Activated T-cell treated with anti-CD3 and anti-CD28 coated beads, Interleukin-2, amount 50 U/mL, for 4 hours (primary cell): ENCODE results near the gene ALG9. TPM values are rescaled to one million over a fixed set of nuclear protein-coding genes. Genes with fewer than 3 reads are reported as not detected.

Source experiments
- ATAC-seq, 2 donors: fragments of 200-7000 bp; cut with Tn5 transposase; one replicate each; pipeline ENCODE4 v1.10.0; 2021
- DNase-seq: peaks from one replicate; pipeline ENCODE4 v3.0.0-alpha.2; 2020
- H3K27me3 Mint-ChIP-seq: one replicate; pipeline ENCODE4 v1.8.0; 2021; ENCODE audit warnings: low read depth, mixed read lengths
- H3K36me3 Mint-ChIP-seq: one replicate; pipeline ENCODE4 v1.8.0; 2022; ENCODE audit warnings: mixed read lengths; ENCODE audit not compliant: insufficient read depth
- H3K4me1 Mint-ChIP-seq: one replicate; pipeline ENCODE4 v1.8.0; 2021; ENCODE audit warnings: low read depth, mixed read lengths
- H3K4me3 Mint-ChIP-seq: one replicate; pipeline ENCODE4 v1.8.0; 2021; ENCODE audit warnings: mild to moderate bottlenecking, moderate library complexity, mixed read lengths
- H3K9me3 Mint-ChIP-seq: one replicate; pipeline ENCODE4 v1.8.0; 2021; ENCODE audit warnings: mixed read lengths
- total RNA-seq, 3 donors: library from RNA; stranded (reverse); gene quantifications; one replicate each; pipeline ENCODE4 v1.2.1, GENCODE V29; 2021

The ALG9 gene
- 10 to 100 TPM; 22.9 to 24.2 (median 23.8) TPM for total RNA-seq

DNA sequence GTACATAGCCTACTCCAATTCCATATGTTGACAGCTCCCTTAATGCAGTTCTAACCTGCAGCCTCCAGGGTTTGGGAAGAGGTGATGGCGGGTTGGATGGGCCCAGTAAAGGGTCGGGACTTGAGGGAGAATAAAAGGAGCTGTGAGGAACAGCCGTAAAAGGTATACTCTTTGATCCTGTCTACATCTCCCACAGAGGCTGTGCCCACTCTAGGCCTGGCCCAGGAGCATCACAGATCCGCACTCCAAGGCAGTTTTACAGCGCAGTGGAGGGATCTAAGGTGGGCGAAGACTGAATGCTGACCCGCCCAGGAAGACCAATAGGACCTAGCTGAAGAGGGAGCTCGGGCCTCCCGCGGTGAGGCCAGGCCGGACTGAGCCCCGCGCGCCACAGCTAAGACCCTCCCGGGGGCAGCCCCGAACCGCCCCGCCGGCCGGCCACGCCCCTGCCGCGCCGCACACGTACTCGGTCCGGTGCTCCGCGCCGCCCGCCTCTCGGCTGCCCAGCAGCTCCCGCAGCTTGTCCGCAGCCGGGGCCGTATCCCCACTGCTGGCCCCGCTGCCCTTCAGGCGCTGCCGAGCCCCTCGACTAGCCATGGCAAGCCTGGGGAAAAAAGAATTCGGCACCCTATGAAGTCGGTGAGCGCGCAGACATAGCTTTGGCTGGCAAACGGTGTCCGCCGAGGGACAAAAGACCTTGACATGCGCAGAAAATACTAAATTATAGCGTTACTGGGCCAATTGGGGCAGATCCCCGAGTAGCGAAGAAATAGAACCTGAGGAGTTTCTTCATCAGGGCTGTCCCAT, at the start of gene ALG9:
ALG9 (minus strand) TSS at position 696 of the 807 bp plus-strand sequence; CDS start at position 597, 99 bp downstream.
- ATAC-seq (peak; percentile 95 to 97), DNase-seq (peak; percentile 88)
- peak within 1 kb of the TSS; percentile 94 for H3K4me3 Mint-ChIP-seq
- H3K27me3 Mint-ChIP-seq: no peaks in the 10 kb centered on the region
- peaks cover 20% of the 10 kb centered on the region for H3K4me1 Mint-ChIP-seq
- peaks cover 26% of the 10 kb centered on the region for H3K36me3 Mint-ChIP-seq
- no peaks in the 10 kb centered on the region for H3K9me3 Mint-ChIP-seq

DNA sequence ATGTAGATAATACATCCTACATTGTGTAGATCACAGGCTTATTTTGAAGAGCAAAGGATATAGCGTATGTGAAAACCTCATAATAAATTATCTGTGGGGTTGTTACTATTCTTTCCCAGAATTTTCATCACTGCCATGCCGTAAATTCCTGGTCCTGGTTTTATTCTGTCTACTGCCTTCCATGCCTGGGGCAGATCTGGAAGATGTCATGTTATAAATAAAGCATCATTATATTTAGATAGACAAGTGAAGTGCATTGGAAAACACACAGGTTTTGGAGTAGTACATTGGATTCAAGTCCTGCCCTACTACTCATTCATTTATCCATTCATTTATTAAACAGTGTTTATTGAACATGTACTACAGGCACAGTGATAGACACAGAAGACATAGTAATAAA, 49.5 kb upstream of the ALG9 start:
- Mint-ChIP-seq H3K36me3 (no peaks in the 10 kb centered on the region), H3K4me1 (no peaks in the 10 kb centered on the region), H3K27me3 (peaks cover 29% of the 10 kb centered on the region), H3K4me3 (no peak overlapping the region), H3K9me3 (no peaks in the 10 kb centered on the region)
- no peak for DNase-seq
- no peak for ATAC-seq

DNA sequence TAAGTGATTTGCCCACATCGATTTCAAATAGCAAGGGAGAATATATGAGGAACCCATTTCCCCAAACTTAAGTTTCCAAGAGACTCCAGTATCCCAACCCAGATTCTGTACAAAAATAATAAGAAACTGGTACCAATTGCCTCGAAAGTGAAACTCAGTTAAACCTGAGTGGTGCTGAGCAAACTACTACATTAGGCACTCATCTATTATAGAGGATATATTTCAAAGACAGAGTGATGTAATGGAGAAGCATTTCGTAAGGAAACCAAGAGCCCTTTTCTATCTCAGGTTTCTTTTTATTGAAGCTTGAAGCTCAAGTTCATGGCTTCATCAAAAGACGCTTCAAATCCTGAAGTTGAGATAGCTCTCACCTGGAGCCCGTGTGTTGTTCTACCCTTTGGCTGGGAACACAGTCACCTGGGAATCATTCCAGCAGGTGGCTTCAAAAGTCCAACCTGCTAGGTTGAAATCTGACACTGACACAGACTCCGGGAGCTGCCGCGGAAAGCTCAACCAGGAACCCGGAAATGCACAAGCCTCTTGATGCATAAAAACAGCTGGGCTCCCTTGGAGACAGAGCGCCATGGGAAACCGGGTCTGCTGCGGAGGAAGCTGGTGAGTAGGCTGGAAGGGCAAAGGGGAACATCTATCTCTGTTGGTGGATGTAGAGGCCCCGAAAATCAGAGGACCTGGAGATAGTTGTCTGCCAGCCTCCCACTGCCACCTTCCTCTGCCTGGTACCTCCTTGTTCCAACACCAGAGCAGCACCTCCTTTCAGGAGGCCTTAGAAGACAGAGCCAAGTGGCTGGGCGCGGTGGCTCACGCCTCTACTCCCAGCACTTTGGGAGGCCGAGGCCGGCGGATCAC, 47.2 kb upstream of the ALG9 start, which contains the start of gene C11orf52:
C11orf52 (plus strand) TSS at position 524 of the 867 bp plus-strand sequence; CDS start at position 584, 60 bp downstream.
- no peaks in the 10 kb centered on the region for H3K9me3 Mint-ChIP-seq
- H3K27me3 Mint-ChIP-seq: peaks cover 46% of the 10 kb centered on the region
- H3K4me3 Mint-ChIP-seq: no peak within 1 kb of the TSS
- no peak for DNase-seq
- no peaks in the 10 kb centered on the region for H3K4me1 Mint-ChIP-seq
- ATAC-seq: no peak
- no peaks in the 10 kb centered on the region for H3K36me3 Mint-ChIP-seq

DNA sequence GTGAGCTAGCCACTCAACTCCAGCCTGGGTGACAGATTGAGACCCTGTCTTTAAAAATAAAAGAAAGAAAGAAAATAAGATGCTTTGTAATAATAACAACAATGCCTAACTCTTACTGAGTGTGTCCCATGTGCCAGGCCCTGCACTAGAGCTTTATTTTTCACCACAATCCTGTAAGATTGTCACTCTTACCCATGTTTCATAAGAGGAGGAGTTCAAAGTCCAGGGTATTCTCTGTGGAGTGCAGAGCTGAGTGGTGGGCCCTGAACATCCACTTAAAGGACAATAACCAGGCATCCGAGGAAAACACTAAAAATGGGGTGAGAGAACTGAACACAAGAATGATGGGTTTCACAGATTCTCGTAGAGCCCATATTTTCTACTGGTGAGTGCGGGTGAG, 46.4 kb upstream of the ALG9 start:
- Mint-ChIP-seq H3K36me3 (no peaks in the 10 kb centered on the region), H3K27me3 (peaks cover 52% of the 10 kb centered on the region), H3K4me1 (no peaks in the 10 kb centered on the region), H3K9me3 (no peaks in the 10 kb centered on the region), H3K4me3 (no peak overlapping the region)
- DNase-seq (no peak), ATAC-seq (no peak)

GRCh38 chr11:111917312-111917711, 45.9 kb upstream of the ALG9 start:
- Mint-ChIP-seq H3K36me3 (no peaks in the 10 kb centered on the region), H3K4me3 (no peak overlapping the region), H3K9me3 (no peaks in the 10 kb centered on the region), H3K27me3 (peaks cover 52% of the 10 kb centered on the region), H3K4me1 (no peaks in the 10 kb centered on the region)
- ATAC-seq: no peak
- no peak for DNase-seq

DNA sequence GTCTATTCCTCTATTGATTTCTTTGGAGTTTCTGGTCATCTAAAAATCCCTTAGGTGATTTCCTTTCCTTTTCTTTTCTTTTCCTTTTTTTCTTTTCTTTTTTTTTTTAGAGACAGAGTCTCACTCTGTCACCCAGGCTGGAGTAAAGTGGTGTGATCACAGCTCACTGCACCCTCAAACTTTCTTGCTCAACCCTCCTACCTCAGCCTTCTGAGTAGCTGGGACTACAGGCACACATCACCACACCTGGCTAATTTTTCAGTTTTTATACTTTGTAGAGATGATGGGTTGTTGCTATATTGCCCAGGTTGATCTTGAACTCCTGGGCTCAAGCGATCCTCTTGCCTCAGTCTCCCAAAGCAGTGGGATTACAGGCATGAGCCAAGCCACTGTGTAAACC, 45.4 kb upstream of the ALG9 start:
- Mint-ChIP-seq H3K36me3 (no peaks in the 10 kb centered on the region), H3K4me1 (no peaks in the 10 kb centered on the region), H3K27me3 (peaks cover 55% of the 10 kb centered on the region), H3K4me3 (no peak overlapping the region), H3K9me3 (no peaks in the 10 kb centered on the region)
- ATAC-seq: no peak
- no peak for DNase-seq

GRCh38 chr11:111913997-111914396, 42.6 kb upstream of the ALG9 start:
- no peaks in the 10 kb centered on the region for H3K36me3 Mint-ChIP-seq
- ATAC-seq (no peak), DNase-seq (no peak)
- no peak overlapping the region for H3K4me3 Mint-ChIP-seq
- no peaks in the 10 kb centered on the region for H3K4me1 Mint-ChIP-seq
- H3K9me3 Mint-ChIP-seq: no peaks in the 10 kb centered on the region
- H3K27me3 Mint-ChIP-seq: peaks cover 66% of the 10 kb centered on the region

GRCh38 chr11:111913031-111913861, 41.9 kb upstream of the ALG9 start:
- H3K36me3 Mint-ChIP-seq: no peaks in the 10 kb centered on the region
- no peak for ATAC-seq
- no peaks in the 10 kb centered on the region for H3K9me3 Mint-ChIP-seq
- no peaks in the 10 kb centered on the region for H3K4me1 Mint-ChIP-seq
- H3K27me3 Mint-ChIP-seq: peaks cover 65% of the 10 kb centered on the region
- no peak overlapping the region for H3K4me3 Mint-ChIP-seq
- no peak for DNase-seq

DNA sequence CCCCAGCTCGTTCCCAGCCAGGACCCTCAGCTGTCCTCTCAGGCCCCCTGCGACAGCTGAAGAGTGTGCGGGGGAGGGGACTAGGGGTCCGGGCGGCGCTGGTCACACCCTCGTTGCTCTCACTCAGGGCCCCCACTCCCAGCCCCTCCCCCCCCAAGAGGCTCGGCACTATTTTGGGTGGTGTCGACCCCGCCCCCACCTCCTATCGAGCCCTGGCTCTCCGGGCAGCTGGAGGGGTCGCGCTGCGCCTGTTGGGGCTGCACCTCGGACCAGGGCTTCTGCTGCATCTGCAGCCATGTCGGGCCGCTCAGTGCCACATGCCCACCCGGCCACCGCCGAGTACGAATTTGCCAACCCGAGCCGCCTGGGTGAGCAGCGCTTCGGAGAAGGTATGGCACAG, 41.2 kb upstream of the ALG9 start, which contains the start of gene HSPB2:
HSPB2 (plus strand) TSS at position 200 of the 400 bp plus-strand sequence; CDS start at position 296, 96 bp downstream.
- Mint-ChIP-seq H3K4me1 (no peaks in the 10 kb centered on the region), H3K36me3 (no peaks in the 10 kb centered on the region), H3K9me3 (no peaks in the 10 kb centered on the region), H3K4me3 (no peak within 1 kb of the TSS), H3K27me3 (peaks cover 60% of the 10 kb centered on the region)
- no peak for DNase-seq
- no peak for ATAC-seq

DNA sequence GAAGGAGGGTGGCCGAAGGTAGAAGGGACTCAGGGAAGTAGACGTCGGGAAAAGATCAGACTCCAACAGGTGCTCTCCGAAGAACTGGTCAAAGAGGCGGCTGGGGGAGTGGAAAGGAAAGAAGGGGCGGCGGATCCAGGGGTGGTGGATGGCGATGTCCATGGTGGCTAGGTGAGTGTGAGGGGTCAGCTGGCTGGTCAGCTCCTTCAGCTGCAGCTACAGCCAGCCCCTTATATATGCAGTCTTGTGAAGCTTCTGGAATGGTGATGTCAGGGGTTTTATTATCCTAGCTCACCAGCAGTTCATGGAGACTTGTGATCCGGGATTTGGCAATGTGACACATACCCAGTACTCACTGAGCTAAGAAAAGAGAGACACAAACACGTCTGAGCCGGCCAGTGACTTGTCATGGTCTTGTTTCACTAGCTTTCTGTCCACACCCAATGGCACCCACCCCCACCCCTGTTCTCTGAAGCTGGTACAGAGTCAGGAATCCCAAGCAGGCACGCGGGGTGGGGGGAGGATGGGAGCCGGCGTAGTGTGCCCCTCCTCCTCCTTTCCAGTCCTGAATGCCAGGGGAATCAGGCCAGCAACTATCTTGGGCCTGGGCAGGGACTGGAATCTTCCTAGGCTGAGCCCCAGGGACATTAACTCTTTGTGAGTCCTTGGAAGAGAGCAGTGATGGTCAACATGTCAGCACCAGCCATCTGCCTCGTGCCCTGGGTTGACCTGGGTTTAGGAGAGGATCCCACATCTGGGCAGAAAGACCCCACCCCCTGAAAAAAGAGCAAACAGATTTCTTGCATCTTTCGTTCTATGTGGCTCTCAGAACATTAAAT, 40.4 kb upstream of the ALG9 start, which contains the start of gene CRYAB:
CRYAB (minus strand) TSS at position 208 of the 839 bp plus-strand sequence; CDS start at position 162, 46 bp downstream.
- Mint-ChIP-seq H3K9me3 (no peaks in the 10 kb centered on the region), H3K4me1 (no peaks in the 10 kb centered on the region), H3K36me3 (no peaks in the 10 kb centered on the region), H3K27me3 (peaks cover 56% of the 10 kb centered on the region), H3K4me3 (no peak within 1 kb of the TSS)
- ATAC-seq (no peak), DNase-seq (no peak)

GRCh38 chr11:111910676-111911562, 39.5 kb upstream of the ALG9 start:
- H3K36me3 Mint-ChIP-seq: no peaks in the 10 kb centered on the region
- no peaks in the 10 kb centered on the region for H3K9me3 Mint-ChIP-seq
- peaks cover 47% of the 10 kb centered on the region for H3K27me3 Mint-ChIP-seq
- no peak overlapping the region for H3K4me3 Mint-ChIP-seq
- no peaks in the 10 kb centered on the region for H3K4me1 Mint-ChIP-seq
- ATAC-seq (no peak), DNase-seq (no peak)

DNA sequence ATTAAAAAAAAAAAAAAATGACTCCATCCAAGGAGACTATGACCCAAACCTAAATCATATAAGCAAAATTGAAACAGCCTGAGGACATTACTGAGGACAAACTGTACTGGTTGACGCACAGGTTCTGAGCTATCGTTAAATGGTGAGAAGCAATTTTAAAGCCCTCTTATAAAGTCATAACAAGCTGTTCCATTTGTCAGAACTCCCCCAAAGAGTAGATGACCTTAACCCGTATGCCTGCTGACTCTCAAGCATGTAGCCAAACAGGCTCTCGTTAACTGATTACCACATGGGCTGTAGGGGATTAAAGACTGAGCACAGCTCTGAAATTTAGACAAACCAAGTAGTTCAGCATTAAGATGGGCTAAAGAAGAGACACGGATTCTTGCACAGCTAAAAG, 38.0 kb upstream of the ALG9 start:
- H3K9me3 Mint-ChIP-seq: peaks cover 6% of the 10 kb centered on the region
- H3K4me1 Mint-ChIP-seq: no peaks in the 10 kb centered on the region
- no peak overlapping the region for H3K4me3 Mint-ChIP-seq
- H3K36me3 Mint-ChIP-seq: no peaks in the 10 kb centered on the region
- DNase-seq (no peak), ATAC-seq (no peak)
- peaks cover 39% of the 10 kb centered on the region for H3K27me3 Mint-ChIP-seq
